Measurements from ENCODE around the gene PLXNA2. TPM values are rescaled to one million over a fixed set of nuclear protein-coding genes. Genes with fewer than 3 reads are reported as not detected.

The PLXNA2 gene
- total RNA-seq, 1 donor from 2014 or later = 47.5 TPM

DNA sequence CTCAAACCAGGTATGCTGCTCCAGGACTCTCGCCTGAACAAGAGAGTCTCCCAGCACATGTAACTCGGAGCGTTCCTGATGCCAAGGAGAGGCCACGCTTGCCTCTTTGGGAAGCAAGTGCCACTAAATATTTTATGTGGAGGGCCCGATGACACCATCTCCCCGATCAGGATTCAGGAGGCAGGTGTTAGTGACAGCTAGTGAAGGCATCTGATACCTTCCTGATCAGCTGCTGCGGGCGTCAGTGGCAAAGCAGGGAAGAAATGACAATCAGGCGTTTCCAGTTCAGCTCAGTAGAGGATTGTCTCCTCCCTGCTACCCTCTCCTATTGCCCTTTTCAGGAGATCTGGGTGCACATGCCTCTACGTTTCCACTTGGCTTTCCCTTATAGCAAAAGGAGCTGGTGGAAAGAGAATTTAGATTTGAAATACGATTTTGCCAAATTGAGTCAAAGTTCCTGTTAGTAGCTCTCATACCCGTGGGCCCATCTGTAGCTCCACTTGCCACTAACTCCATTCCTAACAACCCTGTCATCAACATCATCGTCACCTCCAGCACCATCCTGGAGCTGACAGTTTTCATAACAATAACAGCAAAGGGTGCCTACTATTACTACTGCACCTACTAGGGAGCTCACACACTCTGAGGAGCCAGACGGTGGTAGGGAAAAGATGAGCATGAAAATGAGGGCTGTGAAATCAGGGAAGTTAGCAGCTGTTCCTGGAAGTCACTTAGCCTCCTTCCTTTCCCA, 21.6 kb downstream of the PLXNA2 start:
- ATAC-seq = no peak

DNA sequence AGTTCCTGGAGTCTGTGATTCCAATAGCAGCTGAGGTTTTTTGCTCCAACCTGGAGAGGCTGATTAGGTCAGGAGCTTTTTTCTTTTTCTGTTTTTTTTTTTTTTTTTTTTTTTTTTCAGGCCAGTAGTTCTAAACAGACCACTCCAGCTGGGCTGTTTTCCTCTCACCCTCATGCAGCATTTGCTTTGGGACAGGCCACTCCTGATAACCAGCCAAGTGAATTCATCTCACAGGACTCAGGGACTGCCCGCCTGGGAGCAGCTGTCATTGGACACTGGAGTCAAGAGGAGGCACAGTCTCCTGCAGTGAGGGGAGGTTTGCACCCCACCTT, 22.9 kb downstream of the PLXNA2 start:
- no peak for ATAC-seq

- ATAC-seq = peak; percentile 80
Measured at GRCh38 chr1:208219659-208220282, 24.4 kb downstream of the PLXNA2 start.

- peak; percentile 58 for ATAC-seq
Measured at GRCh38 chr1:208219098-208219658, 25.0 kb downstream of the PLXNA2 start.

DNA sequence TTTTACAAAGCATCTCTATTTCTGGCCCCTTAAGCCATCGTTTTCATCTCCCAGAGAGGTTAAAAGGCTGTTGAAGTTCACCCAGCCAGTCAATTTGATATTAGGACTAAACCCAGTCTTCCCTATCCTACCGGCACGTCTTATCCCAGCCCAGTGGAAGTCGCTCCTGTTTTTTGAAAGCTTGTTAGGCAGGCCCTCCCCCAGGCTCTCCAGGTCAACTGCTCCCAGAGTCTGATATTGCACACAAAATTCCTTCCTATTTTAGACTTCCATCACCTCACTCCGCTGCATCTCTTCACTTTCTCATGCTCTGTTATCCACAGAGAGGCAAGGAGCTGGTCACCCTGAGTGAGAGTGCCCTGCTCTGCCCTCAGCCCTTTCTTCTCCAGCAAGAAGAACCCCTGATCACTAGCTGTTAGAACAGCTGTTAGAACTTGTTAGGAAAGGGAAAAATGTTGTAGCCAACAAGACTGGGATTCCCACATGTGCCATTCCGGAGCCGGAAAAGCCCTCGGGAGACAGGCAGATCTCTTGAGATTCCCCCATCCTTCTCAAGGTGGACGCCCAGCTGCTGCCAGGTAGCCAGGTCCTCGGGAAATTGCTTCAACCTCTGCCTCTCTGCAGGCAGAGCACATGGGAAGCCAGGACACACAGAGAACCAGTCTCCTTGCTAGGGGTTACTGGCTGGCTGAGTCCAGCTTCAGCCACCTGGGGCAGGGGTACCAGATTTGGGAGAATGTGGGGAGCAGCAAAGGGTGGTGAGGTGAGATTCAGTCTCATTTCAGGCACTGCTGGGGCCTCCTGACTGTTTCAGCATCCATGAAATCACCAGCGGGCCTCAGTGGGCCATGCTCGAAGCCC, 25.7 kb downstream of the PLXNA2 start:
- no peak for ATAC-seq

- ATAC-seq = no peak
Measured at GRCh38 chr1:208217781-208218180, 26.4 kb downstream of the PLXNA2 start.

GRCh38 chr1:208216806-208217205, 27.4 kb downstream of the PLXNA2 start:
- no peak for ATAC-seq

GRCh38 chr1:208216062-208216461, 28.1 kb downstream of the PLXNA2 start:
- ATAC-seq = no peak

DNA sequence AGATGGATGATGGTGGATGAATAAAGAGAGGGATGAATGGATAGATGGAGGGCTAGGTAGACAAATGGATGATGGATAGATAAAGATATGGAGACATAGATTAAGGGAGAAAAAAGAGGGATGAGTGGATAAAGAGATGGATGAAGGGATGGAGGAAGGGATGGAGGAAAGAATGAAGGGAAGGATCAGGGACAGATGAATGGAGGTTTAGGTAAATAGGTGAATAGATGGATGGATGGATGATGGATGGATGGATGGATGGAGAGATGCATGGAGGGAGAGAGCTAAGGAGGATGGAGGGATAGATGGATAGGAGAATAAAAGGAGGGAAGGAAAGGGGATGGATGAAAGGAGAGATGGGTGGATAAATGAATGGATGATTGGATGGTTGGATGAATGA, 28.8 kb downstream of the PLXNA2 start:
- no peak for ATAC-seq

- no peak for ATAC-seq
Measured at GRCh38 chr1:208213786-208214185, 30.4 kb downstream of the PLXNA2 start.

DNA sequence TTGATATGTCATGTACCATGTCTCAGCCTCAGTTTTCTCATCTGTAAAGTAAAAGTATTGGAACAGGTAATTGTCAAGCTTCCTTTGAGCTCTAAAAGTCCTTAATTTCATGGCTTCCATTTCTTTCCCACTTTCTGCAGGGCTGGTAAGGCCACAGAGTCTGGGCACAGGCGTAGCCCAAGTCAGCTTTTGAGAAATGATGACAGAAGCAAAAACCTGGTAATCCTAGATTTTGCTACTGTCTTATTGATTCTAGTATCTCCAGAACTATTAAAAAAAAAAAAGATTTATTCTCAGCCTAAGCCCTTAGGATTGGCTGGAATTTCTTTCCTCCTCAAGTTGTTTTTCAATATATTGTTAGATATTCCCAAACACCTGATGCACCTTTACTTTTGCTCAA, 31.3 kb downstream of the PLXNA2 start:
- ATAC-seq = no peak

DNA sequence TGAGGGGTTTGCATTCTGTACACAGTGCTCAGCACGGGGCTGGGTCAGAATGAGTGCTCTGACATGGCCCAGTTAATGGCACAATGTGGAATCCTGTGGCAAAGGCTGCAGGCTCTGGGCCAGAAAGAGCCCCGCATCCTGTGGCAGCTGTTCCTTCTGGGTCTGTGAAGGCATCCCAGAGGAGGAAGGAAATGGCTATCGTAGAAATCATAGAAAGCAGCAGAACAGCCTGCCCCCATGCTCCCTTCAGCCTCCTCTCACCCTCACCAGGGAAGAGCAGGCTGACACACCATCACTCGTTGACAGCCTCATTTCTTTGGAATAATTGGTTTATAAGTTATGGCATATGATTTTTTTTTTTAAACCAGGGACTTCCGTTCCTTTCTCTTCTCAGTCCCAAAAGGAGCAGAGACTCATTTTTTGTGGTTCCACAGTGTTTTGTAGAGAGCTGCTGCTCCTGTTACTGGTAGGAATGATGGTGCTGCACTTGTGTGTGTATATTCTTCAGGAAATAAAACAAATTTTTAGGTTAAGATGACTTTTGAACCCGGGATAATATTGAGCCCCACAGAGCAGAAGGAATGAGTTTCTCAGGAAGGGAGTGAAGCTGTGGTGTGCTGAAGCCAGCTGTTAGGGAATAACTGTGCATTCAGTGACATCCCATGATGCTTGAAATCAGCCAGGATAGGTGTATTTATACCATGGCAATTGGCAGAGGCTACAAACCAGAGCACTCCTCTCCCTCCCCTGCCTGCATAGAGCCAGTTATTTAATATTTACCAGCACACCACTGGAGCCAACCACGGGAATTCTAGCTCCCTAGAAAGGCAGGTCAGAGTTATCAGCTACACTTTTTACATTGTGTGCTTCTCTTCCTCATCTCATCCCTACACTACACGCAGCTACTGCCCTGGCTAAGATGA, 32.0 kb downstream of the PLXNA2 start:
- ATAC-seq = no peak

- ATAC-seq = no peak
Measured at GRCh38 chr1:208209896-208210589, 34.1 kb downstream of the PLXNA2 start.

- ATAC-seq = peak; percentile 84
Measured at GRCh38 chr1:208209286-208209685, 34.9 kb downstream of the PLXNA2 start.

- peak; percentile 63 for ATAC-seq
Measured at GRCh38 chr1:208208132-208208487, 36.1 kb downstream of the PLXNA2 start.

DNA sequence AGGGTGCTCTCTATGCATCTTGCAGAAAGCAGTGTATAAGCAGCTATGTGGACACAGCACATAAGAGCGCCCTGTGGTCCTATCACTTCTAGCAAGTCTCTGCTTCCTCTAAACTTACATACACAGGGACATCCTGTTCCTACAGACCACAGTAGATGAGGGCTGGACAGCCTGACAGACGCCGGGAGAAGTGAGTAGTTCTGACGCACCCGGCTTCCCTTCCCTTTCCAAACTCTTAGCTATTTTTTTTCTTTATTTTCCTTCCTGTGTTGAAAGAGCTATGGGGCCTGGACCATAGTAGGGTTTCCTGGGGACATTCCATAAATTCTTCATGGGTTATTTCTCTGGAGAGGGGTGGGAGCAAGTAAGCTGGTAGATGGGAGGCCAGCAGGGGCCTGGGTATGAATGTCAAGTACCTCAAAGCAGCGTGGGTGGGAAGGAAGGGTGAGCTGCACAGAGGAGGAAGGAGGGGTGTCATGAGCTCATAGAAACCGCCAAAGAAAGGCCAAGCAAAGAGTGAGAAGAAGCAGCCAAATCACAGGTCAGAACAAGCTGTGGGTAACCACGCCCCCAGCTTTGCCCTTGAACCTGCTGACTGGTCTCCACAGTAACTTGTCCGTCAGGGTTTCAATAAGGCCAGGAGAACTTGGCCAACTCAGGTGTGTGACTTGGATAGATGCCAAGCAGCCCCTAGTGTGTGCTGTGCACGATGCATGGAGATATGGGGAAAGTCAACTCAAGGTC, 36.6 kb downstream of the PLXNA2 start:
- ATAC-seq = peak; percentile 80

GRCh38 chr1:208206092-208206698, 38.0 kb downstream of the PLXNA2 start:
- no peak for ATAC-seq

DNA sequence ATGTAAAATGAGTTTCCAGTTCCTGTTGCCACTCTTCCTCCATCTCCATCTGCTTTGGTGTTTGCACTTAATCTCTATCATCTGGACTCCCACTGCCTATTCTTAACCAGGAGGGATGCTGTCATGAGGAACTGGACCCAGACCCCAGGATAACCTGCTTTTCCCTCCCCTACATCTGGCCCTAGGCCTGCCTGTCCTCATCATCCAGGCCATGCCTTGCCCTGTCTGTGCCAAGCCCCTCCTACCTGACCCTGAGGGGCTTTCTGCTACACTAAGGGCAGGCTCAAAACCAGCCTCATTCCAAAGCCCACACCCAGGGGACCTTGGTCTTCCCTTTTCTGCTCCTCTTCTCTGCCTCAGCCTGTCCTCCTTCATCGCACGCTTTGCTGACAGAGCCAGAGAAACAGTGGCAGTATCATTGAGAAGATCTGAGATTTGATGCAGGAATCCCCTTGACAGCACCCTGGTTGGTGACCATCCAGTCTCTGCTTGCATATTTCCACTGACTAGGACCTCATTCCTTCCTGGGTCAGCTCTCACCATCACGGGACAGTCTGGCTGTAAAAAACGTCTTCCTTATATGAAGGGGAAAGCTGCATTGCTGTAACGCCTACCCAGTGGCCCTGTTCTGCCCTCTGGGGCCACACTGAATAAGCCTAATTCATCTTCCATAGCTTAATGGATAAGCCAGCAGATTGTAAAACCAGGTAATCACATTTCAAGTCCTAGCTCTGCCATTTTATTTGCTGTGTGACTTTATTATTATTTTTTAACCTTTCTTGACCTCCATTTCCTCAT, 38.8 kb downstream of the PLXNA2 start:
- no peak for ATAC-seq

- ATAC-seq = no peak
Measured at GRCh38 chr1:208204779-208205178, 39.4 kb downstream of the PLXNA2 start.
